HFF-Myc (cell line): Measurements from ENCODE around the gene KMT5B.

Experiments used
- DNase-seq: peaks from one replicate; pipeline ENCODE4 v3.0.0-alpha.2; 2011; ENCODE audit warnings: low read depth; ENCODE audit errors: extremely low read depth
- H3K4me3 ChIP-seq: replicated peaks from 2 replicates; pipeline ENCODE4 v1.5.1; 2011; ENCODE audit warnings: low read depth, mild to moderate bottlenecking, control low read depth, low read length
- TF ChIP-seq, protein P1 (sequence below): IDR thresholded peaks from 2 replicates; pipeline ENCODE4 v1.5.1; 2012; ENCODE audit warnings: mild to moderate bottlenecking, low read depth, low read length, control low read depth; ENCODE audit errors: missing control alignments

Gene KMT5B

GRCh38 chr11:68133761-68134160, 79.3 kb downstream of the KMT5B start:
- no peak overlapping the region for H3K4me3 ChIP-seq
- DNase-seq, result no peak
- TF ChIP-seq, protein P1, sequence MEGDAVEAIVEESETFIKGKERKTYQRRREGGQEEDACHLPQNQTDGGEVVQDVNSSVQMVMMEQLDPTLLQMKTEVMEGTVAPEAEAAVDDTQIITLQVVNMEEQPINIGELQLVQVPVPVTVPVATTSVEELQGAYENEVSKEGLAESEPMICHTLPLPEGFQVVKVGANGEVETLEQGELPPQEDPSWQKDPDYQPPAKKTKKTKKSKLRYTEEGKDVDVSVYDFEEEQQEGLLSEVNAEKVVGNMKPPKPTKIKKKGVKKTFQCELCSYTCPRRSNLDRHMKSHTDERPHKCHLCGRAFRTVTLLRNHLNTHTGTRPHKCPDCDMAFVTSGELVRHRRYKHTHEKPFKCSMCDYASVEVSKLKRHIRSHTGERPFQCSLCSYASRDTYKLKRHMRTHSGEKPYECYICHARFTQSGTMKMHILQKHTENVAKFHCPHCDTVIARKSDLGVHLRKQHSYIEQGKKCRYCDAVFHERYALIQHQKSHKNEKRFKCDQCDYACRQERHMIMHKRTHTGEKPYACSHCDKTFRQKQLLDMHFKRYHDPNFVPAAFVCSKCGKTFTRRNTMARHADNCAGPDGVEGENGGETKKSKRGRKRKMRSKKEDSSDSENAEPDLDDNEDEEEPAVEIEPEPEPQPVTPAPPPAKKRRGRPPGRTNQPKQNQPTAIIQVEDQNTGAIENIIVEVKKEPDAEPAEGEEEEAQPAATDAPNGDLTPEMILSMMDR, result no peak

DNA sequence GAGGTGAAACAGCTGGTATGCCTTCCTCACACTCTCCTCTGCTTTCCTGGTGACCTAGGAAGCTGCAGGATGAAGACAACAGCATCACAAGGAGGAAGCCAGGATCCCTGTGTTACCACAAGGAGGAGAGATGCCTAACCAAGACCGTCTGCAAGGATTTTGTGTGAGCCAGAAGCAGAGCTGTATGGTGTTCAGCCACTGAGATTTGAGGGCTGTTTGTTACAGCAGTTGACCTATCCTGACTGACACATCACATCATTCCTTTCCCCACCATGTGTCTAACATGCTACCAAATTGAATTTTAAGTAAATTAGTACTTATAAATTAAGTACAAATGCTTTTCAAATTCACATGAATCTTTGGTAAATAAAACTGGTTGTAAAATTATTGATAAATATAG, 83.0 kb downstream of the KMT5B start:
- no peak for DNase-seq
- no peak overlapping the region for H3K4me3 ChIP-seq
- TF ChIP-seq, protein P1, result no peak

DNA sequence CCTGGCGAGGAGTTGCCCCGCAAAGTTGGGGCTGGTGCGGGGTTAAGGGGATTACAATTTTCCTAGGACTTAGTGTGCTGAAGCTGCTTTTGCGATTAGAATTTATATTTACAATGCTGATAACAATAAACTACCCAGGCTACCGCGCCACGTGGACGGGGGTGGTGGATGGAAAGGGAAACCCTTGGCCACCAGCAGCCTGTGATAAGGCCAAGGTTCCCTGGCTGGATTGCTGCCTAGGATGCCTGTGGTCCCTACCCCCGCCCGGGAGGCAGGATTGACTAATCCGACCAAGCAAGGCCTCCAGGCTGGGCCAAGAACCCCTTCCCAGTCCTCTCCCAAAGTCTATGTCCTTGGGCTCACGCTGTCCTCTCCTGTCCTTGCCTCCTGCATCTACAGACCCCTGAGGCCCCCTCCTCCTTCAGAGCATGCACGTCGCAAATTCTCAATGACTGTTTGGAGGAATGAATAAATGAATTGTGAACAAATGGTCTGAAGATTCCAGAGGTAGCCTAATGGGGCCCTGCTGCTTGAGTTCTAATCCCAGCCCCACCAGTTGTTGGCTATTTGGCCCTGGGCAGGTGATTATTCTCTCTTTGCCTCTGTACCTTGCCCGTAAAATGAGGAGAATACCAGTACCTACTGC, 84.3 kb downstream of the KMT5B start:
- H3K4me3 ChIP-seq, result peak overlapping the region; percentile 21
- TF ChIP-seq, protein P1, result no peak
- no peak for DNase-seq

DNA sequence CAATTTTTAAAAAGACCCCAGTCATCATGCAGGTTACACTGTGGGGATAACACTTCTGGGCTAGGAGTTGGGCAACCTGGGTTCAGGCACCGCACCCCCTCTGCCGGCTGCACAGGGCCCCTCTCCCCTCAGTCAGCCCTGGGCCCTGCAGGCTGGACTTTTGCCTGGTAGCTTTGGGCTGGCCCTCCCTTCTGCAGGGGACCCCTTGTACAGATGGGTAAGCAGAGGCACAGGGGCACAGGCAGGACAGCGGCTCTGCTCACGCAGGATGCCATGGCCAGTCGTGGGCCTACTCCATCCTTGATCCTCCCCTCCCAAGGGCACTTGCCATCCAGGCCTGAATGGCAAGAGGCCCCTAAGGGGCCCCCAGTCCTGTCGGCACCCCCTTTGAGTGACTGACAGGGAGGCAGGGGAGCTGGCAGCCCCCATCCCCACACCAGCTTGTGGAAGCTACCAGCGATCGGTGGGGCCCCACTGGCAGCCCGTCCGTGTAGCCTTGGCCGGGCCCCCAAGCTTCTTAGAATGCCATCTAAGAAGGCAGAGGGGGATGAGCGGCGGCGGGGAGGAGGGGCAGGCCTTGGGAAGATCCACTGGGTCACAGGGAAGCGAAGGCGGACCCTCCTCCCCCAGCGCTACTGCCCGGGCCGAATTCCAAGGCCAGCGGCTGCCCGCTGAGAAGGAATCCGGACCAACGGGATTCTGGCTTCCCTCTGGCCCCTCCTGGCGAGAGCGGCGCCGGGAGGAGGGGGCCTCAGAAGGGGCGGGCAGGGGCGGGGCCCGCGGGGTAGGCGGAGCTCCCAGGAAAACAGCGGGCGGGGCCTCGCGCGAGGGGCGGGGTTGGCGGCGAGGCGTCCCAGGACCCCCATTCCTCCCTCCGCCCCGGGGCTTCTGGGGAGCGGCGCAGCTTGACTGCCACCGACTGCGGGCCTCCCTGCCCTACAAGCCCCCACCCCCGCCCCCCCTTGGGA, 85.1 kb downstream of the KMT5B start:
- TF ChIP-seq, protein P1, result no peak
- no peak for DNase-seq
- H3K4me3 ChIP-seq, result peak overlapping the region; percentile 21

DNA sequence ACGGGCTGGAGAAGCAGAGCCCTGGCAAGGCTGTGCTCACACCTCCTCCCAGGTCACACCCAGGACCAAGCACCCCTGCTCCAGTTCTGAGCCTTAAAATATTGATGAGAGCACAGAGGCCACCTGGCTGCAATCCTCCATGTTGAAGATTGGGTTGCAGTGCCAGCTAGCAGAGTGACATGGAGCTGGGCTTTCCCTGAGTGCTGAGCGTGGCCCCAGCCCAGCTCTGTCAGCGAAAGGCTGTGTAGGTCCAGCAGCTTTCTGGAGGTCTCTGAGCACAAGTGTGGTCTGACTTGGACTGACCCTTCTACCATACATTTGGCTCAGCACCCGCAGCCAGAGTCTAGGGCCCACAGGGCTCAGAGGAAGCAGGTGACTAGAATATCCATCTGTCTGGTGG, 87.9 kb downstream of the KMT5B start:
- TF ChIP-seq, protein P1, result no peak
- no peak for DNase-seq
- H3K4me3 ChIP-seq, result no peak overlapping the region

DNA sequence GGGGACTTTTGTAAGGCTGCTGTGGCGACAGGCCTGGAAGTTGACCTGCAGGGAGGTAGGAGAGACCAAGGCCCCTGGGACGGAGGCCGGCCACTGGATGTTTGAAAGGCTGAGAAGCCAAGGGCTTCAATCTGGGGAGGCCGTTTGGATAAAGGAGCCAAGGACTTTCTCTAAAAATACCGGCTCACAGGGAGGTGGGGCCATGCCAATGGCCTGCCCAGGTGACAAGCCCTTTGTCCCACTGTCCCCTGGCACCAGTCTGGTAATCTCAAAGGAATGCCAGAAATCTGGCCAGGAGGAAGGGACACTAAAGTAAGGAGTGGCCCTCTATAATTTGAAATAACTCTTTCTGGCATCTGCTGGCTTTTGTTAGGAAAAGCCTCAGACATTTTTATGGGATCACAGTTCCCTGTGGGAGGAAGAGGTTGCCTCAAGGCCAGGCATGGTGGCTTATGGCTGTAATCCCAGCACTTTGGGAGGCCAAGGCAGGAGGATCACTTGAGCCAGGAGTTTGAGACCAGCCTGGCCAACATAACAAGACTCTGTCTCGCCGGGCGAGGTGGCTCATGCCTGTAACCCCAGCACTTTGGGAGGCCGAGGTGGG, 90.1 kb downstream of the KMT5B start:
- no peak for DNase-seq
- TF ChIP-seq, protein P1, result no peak
- no peak overlapping the region for H3K4me3 ChIP-seq
